T47D (cell line): ENCODE data around the gene PDE4B.
"Not testable (repeated sequence)": the region's sequence is repeated elsewhere in the genome, so short reads cannot be mapped to it uniquely, and the experiment has no call there.

Experiments used
- DNase-seq, 2 experiments: peaks; one replicate each; pipeline versions ENCODE4 v3.0.0 to v3.0.0-alpha.2; 2011 to 2012; ENCODE audit warnings: low read depth in 1 of 2, low spot score in 1 of 2
- JUND ChIP-seq: IDR thresholded peaks from 2 replicates; pipeline ENCODE4 v1.6.1; 2012; ENCODE audit warnings: low read depth
- in situ Hi-C: cut with HindIII; loops from 2 replicates; pipeline ENCODE4 v1.10.0; 2016; ENCODE audit warnings: low sequenced_read_pairs, low pct_unique_long_range_greater_than_20kb

The PDE4B gene

DNA sequence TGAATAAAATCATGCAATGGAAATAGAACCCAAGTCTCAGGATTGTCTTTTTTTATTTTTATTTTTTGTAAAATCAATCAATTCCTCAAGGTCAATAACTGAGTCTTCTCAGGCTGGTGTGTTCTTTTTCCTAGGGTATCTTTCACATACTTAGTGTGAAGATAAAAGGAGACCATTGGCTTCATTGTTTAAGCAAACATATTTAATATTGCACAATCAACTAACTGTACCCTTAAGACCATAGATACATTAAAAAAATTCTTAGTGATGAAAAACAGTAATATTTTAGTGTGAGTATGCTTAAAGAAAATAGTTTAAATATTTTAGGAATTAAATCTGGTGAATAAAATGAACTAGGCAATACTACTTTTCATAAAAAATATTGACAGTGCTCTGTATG lies 31.4 kb downstream of the PDE4B start:
- DNase-seq = no peak
- in situ Hi-C loops = no loop called here
- TF ChIP-seq JUND = no peak

- DNase-seq = no peak
- in situ Hi-C loops = no loop called here
- no peak for TF ChIP-seq JUND
Measured at GRCh38 chr1:65825741-65826140, 33.0 kb downstream of the PDE4B start.

DNA sequence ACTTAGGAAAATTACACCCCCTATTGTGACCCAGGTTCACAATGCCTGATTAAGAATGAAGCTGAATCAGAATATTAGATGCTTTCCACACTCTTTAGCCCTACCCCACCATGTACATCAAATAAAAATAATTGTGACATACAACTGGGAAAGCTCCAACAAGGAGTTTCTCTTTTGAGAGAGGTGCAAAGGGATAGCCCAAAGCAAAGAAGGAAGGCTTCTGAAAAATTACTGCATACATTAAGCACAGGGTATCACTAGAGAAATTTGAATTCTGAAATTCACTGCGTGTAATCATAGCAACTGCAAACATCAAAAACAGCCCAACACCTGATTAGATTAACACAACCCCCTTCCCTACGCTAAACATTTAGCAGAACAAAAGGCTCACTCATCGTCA lies 34.1 kb downstream of the PDE4B start:
- no peak for DNase-seq
- in situ Hi-C loops = no loop called here
- no peak for TF ChIP-seq JUND

DNA sequence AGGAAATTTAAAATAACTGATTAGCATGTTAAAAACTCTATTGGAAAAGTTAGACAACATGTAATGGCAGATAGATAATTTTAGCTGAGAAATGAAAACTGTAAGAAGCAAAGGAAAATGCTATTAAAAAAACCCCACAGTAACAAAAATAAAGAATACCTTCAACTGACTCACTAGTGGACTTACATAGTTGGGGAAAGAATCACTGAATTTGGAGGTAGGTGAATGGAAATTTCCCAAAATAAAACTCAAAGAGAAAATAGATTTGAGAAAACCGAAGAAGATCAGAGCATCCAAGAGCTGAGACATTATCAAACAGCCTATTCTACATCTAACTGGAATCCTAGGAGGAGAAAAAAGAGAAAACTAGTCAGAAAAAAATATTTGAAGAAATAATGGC lies 34.7 kb downstream of the PDE4B start:
- DNase-seq = no peak
- in situ Hi-C loops = no loop called here
- no peak for TF ChIP-seq JUND

- no peak for DNase-seq
- no peak for TF ChIP-seq JUND
- in situ Hi-C loops = no loop called here
Measured at GRCh38 chr1:65830306-65830705, 37.6 kb downstream of the PDE4B start.

GRCh38 chr1:65832296-65832695 lies 39.6 kb downstream of the PDE4B start:
- no peak for DNase-seq
- TF ChIP-seq JUND = no peak
- in situ Hi-C loops = no loop called here

DNA sequence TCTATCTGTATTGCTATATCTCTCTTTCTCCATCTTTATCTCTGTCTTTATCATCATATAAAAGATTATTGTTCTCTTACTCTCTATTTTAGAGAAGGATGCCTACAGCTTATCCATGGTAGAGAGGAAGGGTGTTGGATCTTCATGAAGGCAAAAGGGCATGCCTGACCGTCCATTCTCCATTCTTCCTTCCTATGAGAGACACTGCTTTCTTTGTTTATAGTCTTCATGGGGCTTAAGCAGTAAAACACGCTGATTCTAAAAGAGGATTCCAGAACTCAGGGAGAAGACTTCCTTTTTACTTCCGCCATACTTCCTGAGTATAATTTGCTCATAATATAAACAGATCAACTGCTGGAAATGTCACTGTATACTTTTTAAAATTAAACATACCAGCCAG lies 44.0 kb downstream of the PDE4B start:
- in situ Hi-C loops = no loop called here
- no peak for TF ChIP-seq JUND
- DNase-seq = no peak

DNA sequence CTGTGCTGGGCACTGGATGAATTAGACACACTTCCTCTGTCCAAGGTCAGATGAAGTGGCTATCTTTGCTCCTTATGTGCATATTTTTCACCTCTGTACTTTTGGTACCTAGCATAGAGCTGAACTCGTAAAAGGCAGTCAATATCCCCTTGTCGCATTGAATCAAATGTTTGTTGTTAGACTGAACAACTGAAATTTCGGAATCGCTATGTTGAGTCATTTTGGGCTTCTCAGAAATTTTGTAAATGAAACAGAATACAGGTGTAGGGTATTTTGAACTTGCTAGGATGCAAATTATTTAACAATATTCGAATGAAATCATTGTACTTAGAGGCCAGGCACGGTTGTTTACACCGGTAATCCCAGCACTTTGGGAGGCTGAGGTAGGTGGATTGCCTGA lies 48.0 kb downstream of the PDE4B start:
- no peak for TF ChIP-seq JUND
- no peak for DNase-seq
- in situ Hi-C loops = no loop called here

GRCh38 chr1:65844296-65844695 lies 51.6 kb downstream of the PDE4B start:
- DNase-seq = no peak
- in situ Hi-C loops = no loop called here
- no peak for TF ChIP-seq JUND

- DNase-seq = no peak
- in situ Hi-C loops = no loop called here
- no peak for TF ChIP-seq JUND
Measured at GRCh38 chr1:65844821-65845534, 52.3 kb downstream of the PDE4B start.

DNA sequence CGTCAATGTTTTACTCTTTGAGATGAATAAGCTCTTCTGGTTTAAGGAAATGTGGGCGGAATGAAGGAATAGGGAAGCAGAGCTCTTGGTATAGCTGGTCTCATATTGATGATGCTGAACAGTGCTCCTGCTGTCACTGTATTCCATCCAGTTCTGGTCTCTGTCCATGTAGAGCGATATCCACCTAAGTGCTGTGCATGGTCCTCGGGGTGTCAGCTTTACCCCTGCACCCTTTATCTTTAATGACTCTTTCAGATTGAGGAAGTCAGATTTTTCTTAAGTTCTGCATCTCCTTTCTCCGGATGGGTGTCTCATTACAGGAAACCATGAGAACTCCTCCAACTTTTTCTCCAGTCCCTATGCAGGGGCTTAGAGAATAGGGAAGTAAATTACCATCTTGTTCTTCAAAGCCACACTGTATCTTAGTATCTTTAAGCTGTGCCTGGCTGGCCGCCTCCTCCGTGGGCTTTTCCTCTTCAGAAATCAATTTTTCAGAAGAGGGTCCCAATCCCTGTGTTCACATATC lies 52.9 kb downstream of the PDE4B start:
- no peak for TF ChIP-seq JUND
- DNase-seq = no peak
- in situ Hi-C loops = no loop called here

GRCh38 chr1:65846866-65847265 lies 54.2 kb downstream of the PDE4B start:
- no peak for TF ChIP-seq JUND
- in situ Hi-C loops = no loop called here
- no peak for DNase-seq

- in situ Hi-C loops = no loop called here
- DNase-seq = no peak
- no peak for TF ChIP-seq JUND
Measured at GRCh38 chr1:65850281-65850680, 57.6 kb downstream of the PDE4B start.

- DNase-seq, in situ Hi-C loops: not testable (repeated sequence)
Measured at GRCh38 chr1:65856591-65856990, 63.9 kb downstream of the PDE4B start.
